Esophagus (tissue), 2 donors: ENCODE results near the gene TRPM5. TPM values are rescaled to one million over a fixed set of nuclear protein-coding genes. Genes with fewer than 3 reads are reported as not detected.

Experiments used
- H3K27ac ChIP-seq, 2 donors: one replicate each; pipeline ENCODE4 v1.5.1; 2013; ENCODE audit warnings: low read depth in 2 of 2, mild to moderate bottlenecking in 2 of 2, inconsistent platforms in 1 of 2, low read length in 1 of 2, moderate library complexity in 1 of 2
- H3K27me3 ChIP-seq, 2 donors: one replicate each; pipeline ENCODE4 v1.6.1; 2013; ENCODE audit warnings: low read length in 2 of 2, control low read depth in 1 of 2, mild to moderate bottlenecking in 1 of 2; ENCODE audit not compliant: insufficient read depth in 2 of 2, control insufficient read depth in 1 of 2
- H3K36me3 ChIP-seq, 2 donors: one replicate each; pipeline ENCODE4 v1.6.1; 2013; ENCODE audit warnings: low read length in 1 of 2; ENCODE audit not compliant: control insufficient read depth in 2 of 2, insufficient read depth in 2 of 2
- H3K4me1 ChIP-seq, 2 donors: one replicate each; pipeline ENCODE4 v1.6.1; 2013; ENCODE audit warnings: low read length in 1 of 2; ENCODE audit not compliant: control insufficient read depth in 2 of 2, insufficient read depth in 2 of 2
- H3K4me3 ChIP-seq, 2 donors: one replicate each; pipeline ENCODE4 v1.5.1; 2013; ENCODE audit warnings: low read length in 2 of 2, mild to moderate bottlenecking in 2 of 2, low read depth in 1 of 2, moderate library complexity in 1 of 2
- H3K9me3 ChIP-seq, 2 donors: one replicate each; pipeline ENCODE4 v1.6.1; 2013; ENCODE audit warnings: mild to moderate bottlenecking in 2 of 2, low read depth in 1 of 2, low read length in 1 of 2, moderate library complexity in 1 of 2; ENCODE audit not compliant: control insufficient read depth in 2 of 2, insufficient read depth in 1 of 2
- WGBS, 2 donors: extraction: QIAGEN DNeasy Blood & Tissue Kit; methylation state at CpG; one replicate each; pipeline ENCODE4 v1.1.7; 2013; 5-methylcytosine and 5-hydroxymethylcytosine counted together
- polyA plus RNA-seq, 2 donors: library from polyadenylated mRNA; stranded (reverse); fragments of 200-250 nt; gene quantifications; one replicate each; pipeline ENCODE4 v1.2.3, GENCODE V29; 2013
- donor health status: healthy with polysubstance abuse.
- donor health status: Bipolar disorder and iron deficiency.

The TRPM5 gene
- polyA plus RNA-seq, 2 donors: 0.01 TPM; not detected in 1

DNA sequence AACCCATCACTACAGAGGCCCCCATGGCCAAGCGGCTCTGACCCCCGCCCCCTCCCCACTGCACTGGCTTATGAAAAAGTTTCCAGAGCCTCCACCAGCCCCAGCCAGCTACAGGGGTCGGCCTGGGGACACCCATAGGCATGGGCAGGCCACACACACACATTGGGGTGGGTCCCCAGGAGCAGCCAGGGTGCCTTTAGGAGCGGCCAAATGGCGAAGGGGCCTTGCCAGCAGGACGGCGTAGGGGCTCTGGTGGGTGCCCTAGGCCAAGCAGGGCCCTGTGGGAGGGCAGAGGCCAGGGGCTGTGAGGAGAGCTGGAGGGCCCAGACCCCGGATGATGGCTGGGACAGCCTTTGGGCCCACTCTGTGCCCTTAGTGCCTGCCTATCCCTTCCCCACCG, 33.7 kb downstream of the TRPM5 start:
- Histone ChIP-seq H3K27ac (no peak overlapping the region), H3K36me3 (no peaks in the 10 kb centered on the region), H3K4me1 (peaks cover 3 to 8% of the 10 kb centered on the region in 2 donors), H3K27me3 (no peaks in the 10 kb centered on the region), H3K4me3 (no peak overlapping the region), H3K9me3 (peaks cover 0 to 2% of the 10 kb centered on the region in 2 donors)
- WGBS, 2 donors: 78 to 80% methylated on average over 8 to 9 of the region's 9 CpGs

DNA sequence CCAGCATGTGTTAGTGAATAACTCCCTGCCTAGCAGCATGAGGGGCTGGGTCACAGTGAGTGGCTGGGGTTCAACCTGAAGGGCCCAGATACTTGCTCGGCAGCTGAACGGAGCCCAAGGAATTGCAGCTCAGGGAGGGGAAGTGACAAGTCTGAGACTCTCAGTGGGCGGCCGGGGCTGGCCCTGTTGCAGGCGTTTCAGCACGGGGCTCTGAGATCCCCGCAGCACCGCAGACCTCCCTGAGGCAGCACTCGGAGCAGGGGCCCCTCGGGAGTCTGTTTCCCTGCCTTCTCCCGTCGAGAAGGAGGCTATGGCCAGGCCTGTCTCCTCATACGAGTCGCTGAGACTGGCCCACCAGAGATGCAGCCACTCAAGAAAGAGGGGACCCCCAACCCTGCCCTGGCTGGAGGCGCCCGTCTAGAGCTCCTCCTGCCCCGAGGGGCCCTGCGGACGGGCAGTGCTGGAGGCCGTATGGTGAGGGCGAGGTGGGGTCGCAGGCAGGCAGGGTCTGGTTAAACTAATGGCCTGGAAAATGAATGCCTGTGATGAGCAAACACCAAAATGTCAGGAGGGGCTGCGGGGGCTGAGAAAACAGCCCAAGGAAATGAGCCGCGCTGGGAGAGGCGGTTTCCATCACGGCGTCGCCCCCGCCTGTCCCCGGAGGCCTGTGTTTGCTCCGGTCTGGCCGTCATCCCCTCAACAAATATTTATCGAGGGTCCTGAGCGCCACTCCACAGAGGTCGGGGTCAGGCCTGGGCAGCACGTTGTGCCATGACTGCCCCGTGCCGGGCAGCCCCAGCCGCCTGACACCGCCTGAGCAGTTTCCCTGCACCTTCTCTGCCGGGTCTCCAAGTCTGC, 34.5 kb downstream of the TRPM5 start:
- no peak overlapping the region for H3K27ac ChIP-seq
- H3K36me3 ChIP-seq: no peaks in the 10 kb centered on the region
- H3K27me3 ChIP-seq: no peaks in the 10 kb centered on the region
- peaks cover 0 to 2% of the 10 kb centered on the region in 2 donors for H3K9me3 ChIP-seq
- H3K4me3 ChIP-seq: no peak overlapping the region
- 46 to 47% methylated on average over 42 of the region's 42 CpGs for WGBS, 2 donors
- H3K4me1 ChIP-seq: peaks cover 3 to 8% of the 10 kb centered on the region in 2 donors

DNA sequence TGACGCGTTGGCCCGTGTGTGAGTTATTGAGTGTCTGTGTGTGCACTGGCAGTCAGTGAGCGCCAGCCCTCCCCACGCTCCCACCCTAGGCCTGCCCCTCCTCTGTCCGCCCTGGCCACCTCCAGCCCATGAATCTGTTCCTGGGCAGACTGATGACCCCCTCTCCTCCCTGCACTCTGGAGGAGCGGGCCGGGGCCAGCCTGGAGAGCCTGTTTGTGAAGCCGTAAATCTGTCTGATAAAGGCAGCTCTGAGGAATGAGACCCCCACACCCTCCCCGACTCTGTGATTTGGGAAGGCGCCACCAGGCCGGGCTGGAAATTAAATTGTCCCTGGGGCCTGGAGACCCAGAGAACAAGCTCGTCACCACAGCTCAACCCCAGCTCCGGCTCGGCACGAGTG, 35.2 kb downstream of the TRPM5 start:
- peaks cover 0 to 2% of the 10 kb centered on the region in 2 donors for H3K9me3 ChIP-seq
- no peak overlapping the region for H3K27ac ChIP-seq
- no peaks in the 10 kb centered on the region for H3K36me3 ChIP-seq
- H3K4me1 ChIP-seq: peaks cover 3 to 8% of the 10 kb centered on the region in 2 donors
- 64 to 78% methylated on average over 16 of the region's 16 CpGs for WGBS, 2 donors
- H3K27me3 ChIP-seq: no peaks in the 10 kb centered on the region
- no peak overlapping the region for H3K4me3 ChIP-seq

DNA sequence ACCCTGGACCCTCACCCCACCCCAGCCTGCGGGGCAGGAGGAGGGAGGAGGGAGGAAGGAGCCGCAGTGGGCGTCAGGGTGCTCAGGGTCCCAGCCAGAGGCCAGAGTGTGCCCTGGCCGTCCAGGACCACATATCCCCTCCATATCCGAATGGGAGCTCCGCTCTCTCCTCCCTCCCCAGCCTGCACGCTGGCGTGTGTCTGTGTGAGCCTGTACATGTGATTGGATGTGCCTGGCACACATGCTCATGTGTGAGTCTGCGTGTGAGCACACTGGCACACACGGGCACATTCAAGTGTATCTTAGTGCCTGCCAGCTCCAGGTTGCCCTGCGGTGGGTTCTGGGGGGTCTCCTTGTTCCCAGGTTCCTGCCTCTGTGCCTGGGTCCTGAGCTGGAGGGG, 35.6 kb downstream of the TRPM5 start:
- no peaks in the 10 kb centered on the region for H3K27me3 ChIP-seq
- peaks cover 3 to 8% of the 10 kb centered on the region in 2 donors for H3K4me1 ChIP-seq
- no peak overlapping the region for H3K4me3 ChIP-seq
- H3K27ac ChIP-seq: no peak overlapping the region
- peaks cover 0 to 4% of the 10 kb centered on the region in 2 donors for H3K36me3 ChIP-seq
- H3K9me3 ChIP-seq: peaks cover 0 to 2% of the 10 kb centered on the region in 2 donors
- WGBS, 2 donors: 74 to 78% methylated on average over 11 of the region's 11 CpGs

DNA sequence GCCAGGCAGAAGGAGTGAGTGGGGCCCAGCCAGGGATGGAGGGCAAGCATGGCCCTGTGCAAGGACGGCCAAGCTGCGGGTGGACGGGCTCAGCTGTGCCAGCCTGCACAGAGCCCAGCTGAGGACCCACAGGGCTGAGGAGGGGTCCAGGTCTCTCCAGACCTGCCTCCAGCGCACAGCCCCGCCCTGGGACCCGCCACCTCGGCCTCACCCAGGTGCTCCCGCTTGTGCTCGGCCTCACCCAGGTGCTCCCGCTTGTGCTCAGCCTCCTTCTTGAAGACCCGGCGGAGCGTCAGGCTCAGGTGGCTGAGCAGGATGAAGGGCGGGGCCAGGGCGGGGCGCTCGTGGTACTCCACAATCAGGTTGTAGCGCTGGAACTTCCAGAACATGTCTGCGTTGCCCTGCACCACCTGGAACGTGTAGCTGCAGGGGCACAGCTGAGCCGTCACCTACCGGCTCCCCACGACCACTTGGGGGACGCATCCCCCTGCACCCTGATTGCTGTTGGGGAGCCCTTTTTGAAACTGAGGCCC, 37.4 kb downstream of the TRPM5 start:
- no peak overlapping the region for H3K4me3 ChIP-seq
- H3K27ac ChIP-seq: no peak overlapping the region
- peaks cover 6 to 21% of the 10 kb centered on the region in 2 donors for H3K36me3 ChIP-seq
- peaks cover 8% of the 10 kb centered on the region in 2 donors for H3K4me1 ChIP-seq
- H3K9me3 ChIP-seq: peaks cover 0 to 2% of the 10 kb centered on the region in 2 donors
- 60 to 62% methylated on average over 20 to 24 of the region's 24 CpGs for WGBS, 2 donors
- no peaks in the 10 kb centered on the region for H3K27me3 ChIP-seq

DNA sequence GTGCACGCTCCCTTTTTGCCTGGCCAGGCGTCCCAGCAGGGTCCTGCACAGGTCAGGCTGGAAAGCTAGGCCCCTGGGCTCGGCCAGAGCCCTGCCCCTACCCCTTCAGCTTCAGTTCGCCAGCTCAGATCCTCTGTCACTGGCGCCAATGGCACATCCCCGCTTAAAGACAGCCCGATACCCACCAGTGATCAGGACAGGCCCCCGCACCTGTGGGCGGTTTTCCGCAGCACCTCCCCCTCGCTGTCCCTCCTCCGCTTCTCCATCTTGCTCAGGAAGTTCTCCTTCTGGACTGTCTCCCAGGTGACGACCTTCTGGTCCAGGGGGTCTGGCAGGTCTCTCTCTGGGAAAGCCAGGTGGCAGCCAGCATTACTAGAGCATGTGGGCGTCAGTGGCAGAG, 37.9 kb downstream of the TRPM5 start:
- Histone ChIP-seq H3K4me1 (peaks cover 8 to 13% of the 10 kb centered on the region in 2 donors), H3K36me3 (peaks cover 6 to 22% of the 10 kb centered on the region in 2 donors), H3K27ac (no peak overlapping the region), H3K9me3 (peaks cover 0 to 2% of the 10 kb centered on the region in 2 donors), H3K4me3 (no peak overlapping the region), H3K27me3 (no peaks in the 10 kb centered on the region)
- 87 to 91% methylated on average over 14 of the region's 14 CpGs for WGBS, 2 donors

DNA sequence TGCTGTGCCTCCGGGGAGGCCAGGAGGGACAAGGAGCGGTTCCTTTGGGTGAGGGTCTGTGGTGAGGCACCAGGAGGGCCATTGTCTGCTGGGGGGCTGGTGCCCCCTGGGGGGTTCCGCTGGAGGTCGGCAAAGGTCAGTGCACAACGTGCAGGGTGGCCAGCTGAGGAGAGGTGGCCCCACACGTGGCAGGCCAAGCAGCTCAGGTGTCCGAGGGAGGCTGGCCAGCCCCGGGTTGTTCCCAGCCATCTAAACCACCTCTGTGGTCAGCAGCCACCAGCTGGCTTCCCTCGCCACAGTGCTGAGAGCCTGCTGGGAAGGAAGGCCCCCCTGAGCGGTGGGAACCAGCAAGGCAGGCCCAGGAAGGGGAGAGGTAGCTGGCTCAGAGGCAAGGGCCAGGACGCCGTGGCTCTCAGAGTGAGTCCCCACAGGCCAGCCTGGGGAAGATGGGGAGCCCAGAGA, 39.5 kb downstream of the TRPM5 start:
- 67 to 72% methylated on average over 12 of the region's 12 CpGs for WGBS, 2 donors

DNA sequence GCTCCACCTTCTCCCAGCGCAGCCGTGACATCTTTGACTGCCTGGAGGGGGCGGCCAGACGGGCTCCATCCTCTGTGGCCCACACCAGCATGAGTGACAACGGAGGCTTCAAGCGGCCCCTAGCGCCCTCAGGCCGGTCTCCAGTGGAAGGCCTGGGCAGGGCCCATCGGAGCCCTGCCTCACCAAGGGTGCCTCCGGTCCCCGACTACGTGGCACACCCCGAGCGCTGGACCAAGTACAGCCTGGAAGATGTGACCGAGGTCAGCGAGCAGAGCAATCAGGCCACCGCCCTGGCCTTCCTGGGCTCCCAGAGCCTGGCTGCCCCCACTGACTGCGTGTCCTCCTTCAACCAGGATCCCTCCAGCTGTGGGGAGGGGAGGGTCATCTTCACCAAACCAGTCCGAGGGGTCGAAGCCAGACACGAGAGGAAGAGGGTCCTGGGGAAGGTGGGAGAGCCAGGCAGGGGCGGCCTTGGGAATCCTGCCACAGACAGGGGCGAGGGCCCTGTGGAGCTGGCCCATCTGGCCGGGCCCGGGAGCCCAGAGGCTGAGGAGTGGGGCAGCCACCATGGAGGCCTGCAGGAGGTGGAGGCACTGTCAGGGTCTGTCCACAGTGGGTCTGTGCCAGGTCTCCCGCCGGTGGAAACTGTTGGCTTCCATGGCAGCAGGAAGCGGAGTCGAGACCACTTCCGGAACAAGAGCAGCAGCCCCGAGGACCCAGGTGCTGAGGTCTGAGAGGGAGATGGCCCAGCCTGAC, 41.2 kb downstream of the TRPM5 start:
- H3K9me3 ChIP-seq: no peaks in the 10 kb centered on the region
- H3K4me1 ChIP-seq: peaks cover 8 to 14% of the 10 kb centered on the region in 2 donors
- H3K36me3 ChIP-seq: peaks cover 6 to 22% of the 10 kb centered on the region in 2 donors
- H3K4me3 ChIP-seq: no peak overlapping the region
- 86 to 87% methylated on average over 29 to 31 of the region's 31 CpGs for whole genome bisulfite sequencing, 2 donors
- H3K27ac ChIP-seq: no peak overlapping the region
- H3K27me3 ChIP-seq: no peaks in the 10 kb centered on the region

More for the DNA sequence above, 39.5 kb downstream of the TRPM5 start:
- no peak overlapping the region for H3K4me3 ChIP-seq
- peaks cover 8 to 14% of the 10 kb centered on the region in 2 donors for H3K4me1 ChIP-seq
- no peak overlapping the region for H3K27ac ChIP-seq
- peaks cover 6 to 22% of the 10 kb centered on the region in 2 donors for H3K36me3 ChIP-seq
- no peaks in the 10 kb centered on the region for H3K27me3 ChIP-seq
- H3K9me3 ChIP-seq: peaks cover 0 to 2% of the 10 kb centered on the region in 2 donors

DNA sequence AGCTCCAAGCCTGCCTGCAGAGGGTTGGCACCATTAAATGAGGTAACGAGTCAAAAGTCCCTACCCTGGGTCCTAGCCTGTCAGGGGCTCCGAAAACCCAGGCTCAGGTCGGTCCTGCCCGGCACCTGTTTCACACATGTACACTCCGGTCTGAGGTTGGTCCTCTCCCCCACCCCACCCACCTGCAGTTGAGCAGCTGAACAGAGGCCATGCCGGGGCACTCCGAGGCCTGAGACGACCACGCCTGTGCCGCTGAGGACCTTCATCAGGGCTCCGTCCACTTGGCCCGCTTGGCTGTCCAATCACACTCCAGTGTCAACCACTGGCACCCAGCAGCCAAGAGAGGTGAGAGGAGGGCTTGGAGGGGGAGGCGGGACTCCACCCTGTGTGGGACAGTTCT, 42.2 kb downstream of the TRPM5 start:
- H3K27ac ChIP-seq: no peak overlapping the region
- peaks cover 3 to 12% of the 10 kb centered on the region in 2 donors for H3K4me1 ChIP-seq
- H3K36me3 ChIP-seq: peaks cover 6 to 24% of the 10 kb centered on the region in 2 donors
- H3K4me3 ChIP-seq: no peak overlapping the region
- no peaks in the 10 kb centered on the region for H3K9me3 ChIP-seq
- WGBS, 2 donors: 87% methylated on average over 13 of the region's 13 CpGs
- H3K27me3 ChIP-seq: no peaks in the 10 kb centered on the region
